Muscle of leg (tissue), 11 donors: ENCODE results near the gene TMEM200B. TPM values are rescaled to one million over a fixed set of nuclear protein-coding genes. Genes with fewer than 3 reads are reported as not detected.
"Not testable (repeated sequence)": the region's sequence is repeated elsewhere in the genome, so short reads cannot be mapped to it uniquely, and the experiment has no call there.

Experiments
- DNase-seq: peaks from one replicate; pipeline ENCODE4 v3.0.0; 2013
- H3K27ac ChIP-seq: one replicate; pipeline ENCODE4 v1.5.1; 2013; ENCODE audit warnings: mild to moderate bottlenecking, low read length, control low read depth
- H3K27me3 ChIP-seq: one replicate; pipeline ENCODE4 v1.6.1; 2013; ENCODE audit warnings: low read length; ENCODE audit not compliant: control insufficient read depth, insufficient read depth
- H3K36me3 ChIP-seq: one replicate; pipeline ENCODE4 v1.6.1; 2013; ENCODE audit warnings: low read length; ENCODE audit not compliant: control insufficient read depth, insufficient read depth
- H3K4me1 ChIP-seq: one replicate; pipeline ENCODE4 v1.6.1; 2013; ENCODE audit warnings: low read length; ENCODE audit not compliant: control insufficient read depth, insufficient read depth
- H3K4me3 ChIP-seq: one replicate; pipeline ENCODE4 v1.5.1; 2013; ENCODE audit warnings: low read length, control low read depth
- H3K9me3 ChIP-seq: replicated peaks from 2 replicates; pipeline ENCODE4 v1.6.1; 2013; ENCODE audit warnings: low read depth, low read length; ENCODE audit not compliant: control insufficient read depth
- WGBS: methylation state at CpG from one replicate; pipeline ENCODE4 v1.1.5; 2013; ENCODE audit warnings: missing lambda C conversion rate; ENCODE audit not compliant: insufficient coverage; 5-methylcytosine and 5-hydroxymethylcytosine counted together
- polyA plus RNA-seq, 8 donors: library from polyadenylated mRNA; unstranded; fragments of 120-200 nt; gene quantifications; one replicate each; pipeline versions ENCODE4 v1.2.1 to v1.2.3, GENCODE V29; 2013; ENCODE audit warnings: inconsistent platforms in 1 of 8, low replicate concordance in 1 of 8; ENCODE audit not compliant: insufficient read length in 8 of 8, insufficient read depth in 1 of 8
- total RNA-seq: library from RNA; stranded (reverse); fragments of 120-200 nt; gene quantifications from one replicate; pipeline ENCODE4 v1.2.4, GENCODE V29; 2013

Gene TMEM200B
- total and polyA plus RNA-seq, 9 donors: 5.9 to 11.3 (median 9.1) TPM

DNA sequence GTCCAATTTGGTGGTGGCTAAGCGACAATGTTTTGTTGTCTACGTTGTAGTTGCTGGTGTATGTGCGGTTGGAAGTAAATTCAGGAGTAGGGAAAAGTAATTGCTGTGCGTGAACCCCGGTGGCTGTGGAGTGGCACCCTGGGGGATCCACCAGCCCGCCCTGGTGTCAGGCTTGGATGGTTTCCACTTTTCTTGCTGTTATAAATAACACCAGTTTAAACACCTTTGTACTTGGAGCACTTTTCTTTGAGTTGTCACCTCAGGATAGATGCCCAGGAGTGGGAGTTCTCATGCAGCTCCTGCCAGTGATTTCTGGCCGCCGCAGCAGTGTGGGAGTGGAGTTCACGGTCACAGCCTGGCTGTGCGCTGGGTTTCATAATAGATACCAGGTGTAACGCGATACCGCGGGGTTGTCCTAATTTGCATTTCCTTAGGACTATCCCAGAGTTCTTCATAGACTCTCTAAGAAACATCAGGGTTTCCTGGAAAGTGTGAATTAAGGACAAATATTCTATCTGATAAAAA, 12.8 kb upstream of the TMEM200B start:
- Histone ChIP-seq H3K9me3 (no peaks in the 10 kb centered on the region), H3K4me3 (no peak overlapping the region), H3K27ac (no peak overlapping the region), H3K4me1 (peaks cover 6% of the 10 kb centered on the region), H3K27me3 (peaks cover 11% of the 10 kb centered on the region), H3K36me3 (no peaks in the 10 kb centered on the region)
- peak; percentile 66 for DNase-seq
- WGBS: 29% methylated on average over 7 of the region's 14 CpGs

DNA sequence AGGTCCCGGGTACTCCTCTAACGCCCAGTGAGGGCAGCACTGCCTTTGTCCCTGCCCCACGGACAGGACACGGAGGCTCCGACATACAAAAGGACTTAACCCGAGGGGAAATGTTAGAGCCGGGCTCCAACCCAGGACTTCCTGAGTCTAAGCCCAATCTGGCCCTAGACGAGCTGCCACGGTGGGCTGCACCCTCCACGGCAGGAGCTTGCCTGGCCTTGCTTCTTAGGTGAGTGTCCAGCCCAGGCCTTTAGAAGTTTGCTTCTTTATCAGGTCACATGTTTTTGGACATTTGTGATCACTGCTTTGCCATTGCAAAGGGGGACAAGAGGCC, 11.0 kb upstream of the TMEM200B start:
- Histone ChIP-seq H3K27ac (no peak overlapping the region), H3K27me3 (peaks cover 11% of the 10 kb centered on the region), H3K9me3 (no peaks in the 10 kb centered on the region), H3K4me1 (peaks cover 6% of the 10 kb centered on the region), H3K36me3 (no peaks in the 10 kb centered on the region), H3K4me3 (no peak overlapping the region)
- DNase-seq: no peak
- 52% methylated on average over 10 of the region's 10 CpGs for WGBS

DNA sequence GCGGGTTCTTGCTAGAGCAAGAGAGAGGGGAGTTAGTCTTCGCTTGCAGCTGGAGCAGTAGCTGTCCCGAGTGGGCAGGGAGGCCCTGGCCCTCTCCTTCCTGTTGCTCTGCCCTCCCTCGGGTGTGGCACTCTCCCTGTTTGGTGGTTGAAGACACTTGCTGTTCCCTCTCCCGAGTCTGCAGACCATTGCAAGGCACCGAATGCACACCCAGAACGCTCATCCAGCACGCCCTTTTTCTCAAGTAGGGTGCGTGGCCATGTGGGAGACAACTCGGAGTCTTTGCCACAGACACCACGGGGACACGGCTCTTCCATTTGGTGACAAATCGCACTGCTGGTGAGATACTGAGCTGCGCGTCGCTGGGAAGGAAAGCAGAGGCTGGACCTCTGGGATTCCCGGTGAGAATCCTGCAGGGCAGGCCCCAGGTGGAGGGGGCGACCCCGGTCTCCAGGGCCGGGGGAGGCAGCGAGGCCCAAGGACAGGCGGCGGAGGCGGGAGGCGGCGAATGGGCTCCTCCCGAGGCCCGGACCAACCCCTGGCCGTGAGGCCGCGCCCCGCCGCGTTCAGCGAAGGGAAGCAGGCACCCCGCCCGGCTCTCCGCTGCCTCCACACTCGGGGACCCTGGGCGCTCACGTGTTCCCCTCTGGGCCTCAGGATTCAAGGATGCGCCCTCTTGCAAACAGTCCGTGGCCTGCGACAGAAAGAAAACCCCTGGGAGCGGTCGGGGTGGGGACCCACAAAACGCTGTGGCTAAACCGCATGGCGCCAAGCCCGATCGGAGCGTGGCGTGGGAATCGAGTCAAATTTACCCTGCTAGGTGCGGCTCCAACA, 10.4 kb upstream of the TMEM200B start:
- 68% methylated on average over 52 of the region's 55 CpGs for WGBS
- H3K4me3 ChIP-seq: no peak overlapping the region

DNA sequence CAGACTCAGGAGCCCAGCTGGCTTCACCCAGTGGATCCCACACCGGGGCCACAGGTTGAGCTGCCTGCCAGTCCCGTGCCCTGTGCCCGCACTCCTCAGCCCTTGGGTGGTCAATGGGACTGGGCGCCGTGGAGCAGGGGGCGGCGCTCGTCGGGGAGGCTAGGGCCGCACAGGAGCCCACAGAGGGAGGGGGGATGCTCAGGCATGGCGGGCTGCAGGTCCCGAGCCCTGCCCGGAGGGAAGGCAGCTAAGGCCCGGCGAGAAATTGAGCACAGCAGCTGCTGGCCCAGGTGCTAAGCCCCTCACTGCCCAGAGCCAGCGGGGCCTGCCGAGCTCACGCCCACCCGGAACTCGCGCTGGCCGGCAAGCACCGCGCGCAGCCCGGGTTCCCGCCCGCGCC, 7.4 kb upstream of the TMEM200B start:
- not testable (repeated sequence) for DNase-seq, H3K36me3 ChIP-seq, H3K27ac ChIP-seq, H3K4me3 ChIP-seq, H3K4me1 ChIP-seq, H3K9me3 ChIP-seq
- peaks cover 16% of the 10 kb centered on the region for H3K27me3 ChIP-seq
- 81% methylated on average over 14 of the region's 29 CpGs for WGBS

More for the DNA sequence above, 10.4 kb upstream of the TMEM200B start:
- H3K4me1 ChIP-seq: peaks cover 6% of the 10 kb centered on the region
- H3K27ac ChIP-seq: no peak overlapping the region
- DNase-seq: no peak
- H3K9me3 ChIP-seq: no peaks in the 10 kb centered on the region
- peaks cover 11% of the 10 kb centered on the region for H3K27me3 ChIP-seq
- no peaks in the 10 kb centered on the region for H3K36me3 ChIP-seq

DNA sequence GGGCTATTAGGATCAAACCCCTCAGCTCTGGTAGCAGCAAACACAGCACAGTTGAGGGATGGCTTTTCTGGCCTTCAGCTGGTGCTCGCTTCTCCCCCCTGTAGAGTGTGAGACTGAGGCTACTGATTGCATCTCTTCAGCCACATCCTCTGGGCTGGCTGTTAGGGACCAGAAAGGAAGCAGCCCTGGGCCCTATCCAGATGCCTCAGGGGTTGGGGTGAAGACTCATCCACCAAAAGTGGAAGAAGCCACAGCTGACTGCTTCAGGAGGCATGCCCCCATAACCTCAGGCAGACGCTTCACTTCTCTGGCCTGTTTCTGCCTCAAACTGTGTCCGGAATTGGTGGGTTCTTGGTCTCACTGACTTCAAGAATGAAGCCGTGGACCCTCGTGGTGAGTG, 6.2 kb upstream of the TMEM200B start:
- no peak overlapping the region for H3K4me3 ChIP-seq

DNA sequence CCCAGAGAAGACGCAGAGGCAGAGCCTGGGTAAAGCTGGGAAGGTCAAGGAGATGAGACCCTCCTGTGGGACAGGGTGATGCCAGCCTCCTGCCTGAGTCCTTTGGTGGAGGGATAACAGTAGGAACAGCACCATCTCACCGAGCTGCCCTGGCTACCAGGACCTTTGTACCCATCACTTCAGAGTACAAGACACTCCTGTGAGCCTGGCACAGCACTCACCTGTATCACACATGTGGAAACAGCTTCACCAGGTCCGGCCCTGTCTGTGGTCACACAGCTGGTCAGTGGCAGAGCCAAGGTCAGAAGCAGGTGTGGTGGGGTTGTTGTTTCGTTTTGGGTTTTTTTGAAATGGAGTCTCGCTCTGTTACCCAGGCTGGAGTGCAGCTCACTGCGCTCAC, 5.0 kb upstream of the TMEM200B start:
- no peaks in the 10 kb centered on the region for H3K9me3 ChIP-seq
- H3K4me1 ChIP-seq: peaks cover 16% of the 10 kb centered on the region
- H3K4me3 ChIP-seq: no peak overlapping the region
- no peak for DNase-seq
- 83% methylated on average over 3 of the region's 6 CpGs for WGBS
- H3K27me3 ChIP-seq: peaks cover 32% of the 10 kb centered on the region
- H3K36me3 ChIP-seq: no peaks in the 10 kb centered on the region
- no peak overlapping the region for H3K27ac ChIP-seq

More for the DNA sequence above, 6.2 kb upstream of the TMEM200B start:
- peaks cover 26% of the 10 kb centered on the region for H3K27me3 ChIP-seq
- 75% methylated on average over 4 of the region's 5 CpGs for WGBS
- peaks cover 10% of the 10 kb centered on the region for H3K4me1 ChIP-seq
- H3K27ac ChIP-seq: no peak overlapping the region
- no peaks in the 10 kb centered on the region for H3K9me3 ChIP-seq
- DNase-seq: no peak
- H3K36me3 ChIP-seq: no peaks in the 10 kb centered on the region

DNA sequence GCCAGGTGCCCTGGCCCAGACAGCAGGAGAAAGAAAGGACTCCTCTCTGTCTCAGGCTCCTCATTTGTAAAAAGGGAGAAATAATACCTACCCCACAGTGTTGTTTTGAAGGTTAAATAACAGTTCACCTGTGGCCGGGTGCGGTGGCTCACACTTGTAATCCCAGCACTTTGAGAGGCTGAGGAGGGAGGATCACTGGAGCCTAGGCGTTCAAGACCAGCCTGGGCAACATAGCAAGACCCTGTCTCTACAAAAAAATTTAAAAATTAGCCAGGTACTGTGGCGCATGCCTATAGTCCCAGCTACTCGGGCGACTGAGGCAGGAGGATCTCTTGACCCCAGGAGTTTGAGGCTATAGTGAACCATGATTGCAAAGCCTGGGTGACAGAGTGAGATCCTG, 2.5 kb upstream of the TMEM200B start:
- Histone ChIP-seq H3K4me3 (no peak overlapping the region), H3K27me3 (peaks cover 51% of the 10 kb centered on the region), H3K4me1 (peaks cover 28% of the 10 kb centered on the region), H3K27ac (no peak overlapping the region), H3K9me3 (no peaks in the 10 kb centered on the region), H3K36me3 (no peaks in the 10 kb centered on the region)
- DNase-seq: no peak
- 96% methylated on average over 3 of the region's 6 CpGs for WGBS

DNA sequence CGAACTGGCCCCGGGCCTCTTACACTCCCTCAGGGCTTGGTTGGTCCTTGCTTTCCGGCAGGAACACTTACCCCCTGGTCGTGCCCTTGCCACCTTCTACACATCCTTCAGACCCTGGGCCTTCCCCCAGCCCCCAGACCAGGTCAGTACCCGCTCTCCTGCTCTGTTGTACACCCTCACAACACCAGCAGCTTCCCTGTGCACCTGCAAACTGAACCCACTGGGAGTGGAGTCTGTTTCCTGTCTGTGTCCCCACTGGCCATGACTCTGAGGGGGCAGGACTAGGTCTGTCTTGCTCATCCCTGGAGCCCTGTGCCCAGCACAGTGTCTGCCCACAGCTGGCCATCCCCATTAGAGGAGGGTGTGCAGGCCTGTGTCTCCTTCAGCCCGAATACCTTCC, 2.1 kb upstream of the TMEM200B start:
- no peak overlapping the region for H3K4me3 ChIP-seq
- peak overlapping the region; percentile 99 for H3K27ac ChIP-seq
- WGBS: 49% methylated on average over 5 of the region's 6 CpGs
- DNase-seq: no peak
- H3K27me3 ChIP-seq: peaks cover 55% of the 10 kb centered on the region
- H3K9me3 ChIP-seq: no peaks in the 10 kb centered on the region
- H3K36me3 ChIP-seq: no peaks in the 10 kb centered on the region
- H3K4me1 ChIP-seq: peaks cover 32% of the 10 kb centered on the region

DNA sequence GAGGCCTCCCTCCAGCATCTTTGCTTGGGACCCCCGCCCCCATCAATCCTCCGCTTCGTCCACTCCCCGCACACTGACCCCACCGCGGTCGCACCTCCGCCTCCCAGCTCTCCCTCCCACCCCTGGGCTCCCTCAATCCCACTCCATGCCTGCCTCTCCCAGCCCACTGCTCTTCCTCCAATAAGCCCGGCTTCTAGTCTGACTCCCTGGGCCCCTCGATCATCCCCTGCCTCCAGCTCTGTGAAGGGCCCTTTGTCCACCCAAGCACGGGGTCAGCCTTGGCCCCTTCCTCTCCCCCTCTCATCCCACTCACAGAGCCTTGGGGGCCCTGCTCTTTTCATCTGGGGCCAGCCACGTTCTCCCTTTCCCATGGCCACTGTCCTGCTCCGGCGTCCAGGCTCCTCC, 1.5 kb upstream of the TMEM200B start:
- peak; percentile 46 for DNase-seq

DNA sequence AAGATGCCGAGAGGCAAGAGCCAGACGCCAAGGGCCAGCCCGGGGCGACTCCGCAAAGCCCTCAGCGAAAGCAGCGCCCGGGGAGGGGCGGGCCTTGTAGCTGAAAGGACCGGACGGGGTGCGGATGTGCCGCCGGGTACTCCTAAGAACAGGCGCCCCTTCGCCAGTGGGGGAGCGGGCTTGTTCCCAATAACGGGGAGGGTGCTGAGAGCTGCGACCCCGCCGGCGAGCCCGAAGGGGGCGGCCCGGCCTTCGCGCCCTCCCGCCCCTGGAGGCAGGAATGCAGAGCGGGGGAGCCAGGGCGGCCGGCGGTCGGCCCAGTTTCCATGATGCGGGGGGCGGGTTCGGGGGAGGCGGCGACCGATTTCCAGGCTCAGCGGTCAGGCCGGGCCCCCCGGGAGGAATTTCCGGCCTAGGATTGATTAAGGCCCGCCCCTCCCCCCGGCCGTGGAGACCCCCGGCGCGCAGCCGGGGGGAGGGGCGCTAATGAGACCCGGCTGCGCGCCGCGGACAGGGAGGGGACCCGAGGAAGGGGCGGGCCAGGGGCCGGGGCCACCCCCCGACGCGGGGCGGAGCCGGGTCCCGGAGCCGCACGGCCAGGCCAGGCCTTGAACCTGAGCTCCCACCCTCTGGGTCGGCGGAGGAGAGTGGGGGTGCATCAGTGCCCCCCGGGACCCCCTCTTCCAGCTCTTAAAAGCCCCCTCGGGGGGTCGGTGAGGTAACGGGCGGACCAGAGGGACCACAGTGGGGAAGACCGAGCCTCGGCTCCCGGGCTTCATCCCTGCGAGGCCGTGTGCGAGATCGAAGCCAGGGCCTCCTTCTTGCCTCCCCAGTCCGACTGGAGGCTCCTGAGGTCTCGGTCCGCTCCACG, 898 bp upstream of the TMEM200B start:
- peaks cover 64% of the 10 kb centered on the region for H3K27me3 ChIP-seq
- peak overlapping the region; percentile 76 for H3K4me3 ChIP-seq
- peaks cover 35% of the 10 kb centered on the region for H3K4me1 ChIP-seq
- no peaks in the 10 kb centered on the region for H3K36me3 ChIP-seq
- peak overlapping the region; percentile 99 for H3K27ac ChIP-seq
- peak; percentile 97 for DNase-seq
- 2% methylated on average over 76 of the region's 85 CpGs for WGBS
- no peaks in the 10 kb centered on the region for H3K9me3 ChIP-seq

More for the DNA sequence above, 1.5 kb upstream of the TMEM200B start:
- peaks cover 61% of the 10 kb centered on the region for H3K27me3 ChIP-seq
- 27% methylated on average over 14 of the region's 14 CpGs for WGBS
- H3K27ac ChIP-seq: peak overlapping the region; percentile 99
- peak overlapping the region; percentile 76 for H3K4me3 ChIP-seq
- H3K9me3 ChIP-seq: no peaks in the 10 kb centered on the region
- H3K36me3 ChIP-seq: no peaks in the 10 kb centered on the region
- H3K4me1 ChIP-seq: peaks cover 35% of the 10 kb centered on the region
